NB4 (cell line): ENCODE measurements around the gene OTULINL.

Source experiments
- POLR2A ChIP-seq: IDR thresholded peaks from 2 replicates; pipeline ENCODE4 v1.6.1; 2011; ENCODE audit warnings: mild to moderate bottlenecking; ENCODE audit not compliant: insufficient read length; ENCODE audit errors: extremely low read depth
- TF ChIP-seq, protein P1 (sequence below): IDR thresholded peaks from one replicate; pipeline ENCODE4 v1.5.1; 2012; ENCODE audit warnings: low read depth, low read length

DNA sequence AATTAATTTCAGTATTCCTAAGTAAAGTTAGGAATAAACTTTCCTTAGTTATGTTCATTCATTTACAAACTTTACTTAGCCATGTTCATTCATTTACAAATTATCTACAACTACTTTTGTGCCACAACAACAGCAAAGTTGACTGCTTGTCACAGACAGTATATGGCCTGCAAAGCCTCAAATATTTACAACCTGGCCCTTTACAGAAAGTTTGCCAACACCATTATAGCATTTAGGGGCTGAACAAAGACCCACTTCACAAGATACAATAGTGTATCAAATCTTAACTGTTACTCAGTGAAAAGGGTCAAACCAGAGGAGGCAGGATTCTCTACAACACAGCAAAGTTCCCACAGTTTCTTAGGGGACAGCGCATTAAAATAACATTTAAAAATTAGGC lies 9.7 kb upstream of the OTULINL start:
- TF ChIP-seq, protein P1, sequence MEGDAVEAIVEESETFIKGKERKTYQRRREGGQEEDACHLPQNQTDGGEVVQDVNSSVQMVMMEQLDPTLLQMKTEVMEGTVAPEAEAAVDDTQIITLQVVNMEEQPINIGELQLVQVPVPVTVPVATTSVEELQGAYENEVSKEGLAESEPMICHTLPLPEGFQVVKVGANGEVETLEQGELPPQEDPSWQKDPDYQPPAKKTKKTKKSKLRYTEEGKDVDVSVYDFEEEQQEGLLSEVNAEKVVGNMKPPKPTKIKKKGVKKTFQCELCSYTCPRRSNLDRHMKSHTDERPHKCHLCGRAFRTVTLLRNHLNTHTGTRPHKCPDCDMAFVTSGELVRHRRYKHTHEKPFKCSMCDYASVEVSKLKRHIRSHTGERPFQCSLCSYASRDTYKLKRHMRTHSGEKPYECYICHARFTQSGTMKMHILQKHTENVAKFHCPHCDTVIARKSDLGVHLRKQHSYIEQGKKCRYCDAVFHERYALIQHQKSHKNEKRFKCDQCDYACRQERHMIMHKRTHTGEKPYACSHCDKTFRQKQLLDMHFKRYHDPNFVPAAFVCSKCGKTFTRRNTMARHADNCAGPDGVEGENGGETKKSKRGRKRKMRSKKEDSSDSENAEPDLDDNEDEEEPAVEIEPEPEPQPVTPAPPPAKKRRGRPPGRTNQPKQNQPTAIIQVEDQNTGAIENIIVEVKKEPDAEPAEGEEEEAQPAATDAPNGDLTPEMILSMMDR: no peak
- no peak for TF ChIP-seq POLR2A
